Loucy (cell line): Measurements from ENCODE around the gene BEAN1.

Source experiments
- CTCF ChIP-seq: fragments of 200-600 bp; sonication (generic); conservative IDR thresholded peaks from 2 replicates; pipeline ENCODE4 v1.5.1; 2014; ENCODE audit warnings: mild to moderate bottlenecking, antibody characterized with exemption, low read length
- EZH2phosphoT487 ChIP-seq: fragments of 200-600 bp; IDR thresholded peaks from 2 replicates; pipeline ENCODE4 v1.6.1; 2018; ENCODE audit warnings: antibody characterized with exemption, mild to moderate bottlenecking, moderate library complexity, borderline replicate concordance

GRCh38 chr16:66400503-66401380 is 26.4 kb upstream of the BEAN1 start:
- TF ChIP-seq CTCF (no peak), EZH2phosphoT487 (no peak)
